ENCODE measurements around the gene ECI1. TPM values are rescaled to one million over a fixed set of nuclear protein-coding genes. Genes with fewer than 3 reads are reported as not detected.
A peak's percentile ranks its signal among the peaks of the same experiment; 100 is the strongest.

ECI1 gene
- total and polyA plus RNA-seq, 2 of the 13 experiments (the other 11 are each of a cell fraction or from before 2014, with no cell fraction given), result 82.0 to 102 TPM

DNA sequence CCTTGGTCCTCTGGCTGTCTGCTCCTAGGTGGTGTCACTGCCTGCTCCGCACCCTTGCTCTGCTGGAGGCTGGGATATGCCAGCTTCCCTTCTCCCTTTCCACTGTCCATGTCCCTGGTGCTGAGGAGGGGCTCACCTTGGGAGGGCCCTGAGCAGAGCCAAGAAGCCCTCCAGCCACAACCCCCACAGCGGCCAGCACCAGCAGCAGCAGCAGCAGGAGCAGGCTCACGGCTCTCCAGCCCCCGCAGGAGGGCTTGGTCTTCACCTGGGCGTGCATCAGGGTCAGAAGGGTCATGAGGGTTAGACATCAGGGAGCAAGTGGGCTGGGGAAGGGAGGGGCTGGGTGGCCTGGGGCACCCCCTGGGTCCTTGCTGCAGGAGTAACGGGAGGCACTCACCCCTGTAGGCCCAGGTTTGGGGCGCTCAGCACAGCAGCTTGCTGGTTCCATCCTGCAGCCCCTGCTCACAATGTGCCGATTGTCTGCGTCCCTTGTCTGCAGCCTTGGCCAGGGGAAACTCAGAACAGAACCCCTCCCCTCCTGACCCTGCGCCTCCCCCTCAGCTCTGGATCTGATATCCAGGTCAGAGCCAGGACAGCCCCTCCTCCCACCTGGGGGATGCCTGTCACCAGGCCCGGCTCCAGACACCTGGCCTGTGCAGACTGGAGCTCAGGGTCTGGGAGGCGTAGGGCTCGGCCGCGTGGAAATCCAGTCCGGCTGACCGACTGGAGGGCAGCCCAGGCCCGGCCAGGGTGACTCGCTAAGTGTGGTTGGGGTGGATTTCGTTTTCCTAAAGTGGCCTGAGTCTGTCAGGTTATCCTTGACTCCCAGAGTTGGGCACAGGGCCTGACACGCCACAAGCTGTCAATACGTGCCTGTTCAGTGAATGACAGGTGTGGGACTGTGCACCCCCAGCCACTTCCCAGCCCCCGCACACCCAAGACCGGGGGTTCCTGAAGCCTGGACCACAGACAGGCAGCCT is 40.7 kb downstream of the ECI1 start, which contains the start of gene BRICD5 (continued):
- TF ChIP-seq HES4 (CRISPR knock-in tag; IDR thresholded peaks at IDR 0.05; ENCODE audit: borderline replicate concordance) (no peak), JUND (CRISPR knock-in tag; IDR thresholded peaks at IDR 0.05) (no peak), KDM1A (CRISPR knock-in tag; IDR thresholded peaks at IDR 0.05) (no peak), ZNF619 (CRISPR knock-in tag; IDR thresholded peaks at IDR 0.05) (no peak), ZZZ3 (CRISPR knock-in tag; IDR thresholded peaks at IDR 0.05; ENCODE audit: borderline replicate concordance) (no peak), LBX2 (CRISPR knock-in tag; IDR thresholded peaks at IDR 0.05; ENCODE audit: borderline replicate concordance) (no peak), ZNF598 (CRISPR knock-in tag; IDR thresholded peaks at IDR 0.05; ENCODE audit: borderline replicate concordance) (no peak), MED8 (CRISPR knock-in tag; IDR thresholded peaks at IDR 0.05; ENCODE audit: insufficient replicate concordance) (no peak), ZNF251 (CRISPR knock-in tag; IDR thresholded peaks at IDR 0.05) (no peak), ZNF660 (CRISPR knock-in tag; IDR thresholded peaks at IDR 0.05; ENCODE audit: borderline replicate concordance, low read depth) (no peak), RXRB (CRISPR knock-in tag; IDR thresholded peaks at IDR 0.05; ENCODE audit: borderline replicate concordance) (no peak), WIZ (CRISPR knock-in tag; IDR thresholded peaks at IDR 0.05) (no peak), ZNF652 (CRISPR knock-in tag; IDR thresholded peaks at IDR 0.05; ENCODE audit: borderline replicate concordance, low read depth) (no peak), ZBTB7A (CRISPR knock-in tag; IDR thresholded peaks at IDR 0.05) (no peak), ZNF567 (CRISPR knock-in tag; IDR thresholded peaks at IDR 0.05; ENCODE audit: borderline replicate concordance) (0 out of 2 replicates have a peak, but pooled peaks have one; percentile 32), CAMTA2 (CRISPR knock-in tag; IDR thresholded peaks at IDR 0.05; ENCODE audit: borderline replicate concordance) (no peak)
- TF ChIP-seq, protein P1, sequence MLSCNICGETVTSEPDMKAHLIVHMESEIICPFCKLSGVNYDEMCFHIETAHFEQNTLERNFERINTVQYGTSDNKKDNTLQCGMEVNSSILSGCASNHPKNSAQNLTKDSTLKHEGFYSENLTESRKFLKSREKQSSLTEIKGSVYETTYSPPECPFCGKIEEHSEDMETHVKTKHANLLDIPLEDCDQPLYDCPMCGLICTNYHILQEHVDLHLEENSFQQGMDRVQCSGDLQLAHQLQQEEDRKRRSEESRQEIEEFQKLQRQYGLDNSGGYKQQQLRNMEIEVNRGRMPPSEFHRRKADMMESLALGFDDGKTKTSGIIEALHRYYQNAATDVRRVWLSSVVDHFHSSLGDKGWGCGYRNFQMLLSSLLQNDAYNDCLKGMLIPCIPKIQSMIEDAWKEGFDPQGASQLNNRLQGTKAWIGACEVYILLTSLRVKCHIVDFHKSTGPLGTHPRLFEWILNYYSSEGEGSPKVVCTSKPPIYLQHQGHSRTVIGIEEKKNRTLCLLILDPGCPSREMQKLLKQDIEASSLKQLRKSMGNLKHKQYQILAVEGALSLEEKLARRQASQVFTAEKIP (CRISPR knock-in tag; IDR thresholded peaks at IDR 0.05; ENCODE audit: borderline replicate concordance), result no peak
- TF ChIP-seq, protein P2, sequence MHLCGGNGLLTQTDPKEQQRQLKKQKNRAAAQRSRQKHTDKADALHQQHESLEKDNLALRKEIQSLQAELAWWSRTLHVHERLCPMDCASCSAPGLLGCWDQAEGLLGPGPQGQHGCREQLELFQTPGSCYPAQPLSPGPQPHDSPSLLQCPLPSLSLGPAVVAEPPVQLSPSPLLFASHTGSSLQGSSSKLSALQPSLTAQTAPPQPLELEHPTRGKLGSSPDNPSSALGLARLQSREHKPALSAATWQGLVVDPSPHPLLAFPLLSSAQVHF (CRISPR knock-in tag; IDR thresholded peaks at IDR 0.05), result no peak
- TF ChIP-seq, protein P3, sequence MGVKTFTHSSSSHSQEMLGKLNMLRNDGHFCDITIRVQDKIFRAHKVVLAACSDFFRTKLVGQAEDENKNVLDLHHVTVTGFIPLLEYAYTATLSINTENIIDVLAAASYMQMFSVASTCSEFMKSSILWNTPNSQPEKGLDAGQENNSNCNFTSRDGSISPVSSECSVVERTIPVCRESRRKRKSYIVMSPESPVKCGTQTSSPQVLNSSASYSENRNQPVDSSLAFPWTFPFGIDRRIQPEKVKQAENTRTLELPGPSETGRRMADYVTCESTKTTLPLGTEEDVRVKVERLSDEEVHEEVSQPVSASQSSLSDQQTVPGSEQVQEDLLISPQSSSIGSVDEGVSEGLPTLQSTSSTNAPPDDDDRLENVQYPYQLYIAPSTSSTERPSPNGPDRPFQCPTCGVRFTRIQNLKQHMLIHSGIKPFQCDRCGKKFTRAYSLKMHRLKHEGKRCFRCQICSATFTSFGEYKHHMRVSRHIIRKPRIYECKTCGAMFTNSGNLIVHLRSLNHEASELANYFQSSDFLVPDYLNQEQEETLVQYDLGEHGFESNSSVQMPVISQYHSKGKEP (CRISPR knock-in tag; IDR thresholded peaks at IDR 0.05), result no peak
- TF ChIP-seq, protein P4, sequence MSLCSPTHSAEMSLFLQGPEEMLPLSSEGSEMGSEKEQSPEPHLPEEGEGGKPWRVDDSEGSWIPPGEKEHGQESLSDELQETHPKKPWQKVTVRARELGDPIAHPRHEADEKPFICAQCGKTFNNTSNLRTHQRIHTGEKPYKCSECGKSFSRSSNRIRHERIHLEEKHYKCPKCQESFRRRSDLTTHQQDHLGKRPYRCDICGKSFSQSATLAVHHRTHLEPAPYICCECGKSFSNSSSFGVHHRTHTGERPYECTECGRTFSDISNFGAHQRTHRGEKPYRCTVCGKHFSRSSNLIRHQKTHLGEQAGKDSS (CRISPR knock-in tag; IDR thresholded peaks at IDR 0.05; ENCODE audit: borderline replicate concordance, low read depth), result no peak
- TF ChIP-seq, protein P5, sequence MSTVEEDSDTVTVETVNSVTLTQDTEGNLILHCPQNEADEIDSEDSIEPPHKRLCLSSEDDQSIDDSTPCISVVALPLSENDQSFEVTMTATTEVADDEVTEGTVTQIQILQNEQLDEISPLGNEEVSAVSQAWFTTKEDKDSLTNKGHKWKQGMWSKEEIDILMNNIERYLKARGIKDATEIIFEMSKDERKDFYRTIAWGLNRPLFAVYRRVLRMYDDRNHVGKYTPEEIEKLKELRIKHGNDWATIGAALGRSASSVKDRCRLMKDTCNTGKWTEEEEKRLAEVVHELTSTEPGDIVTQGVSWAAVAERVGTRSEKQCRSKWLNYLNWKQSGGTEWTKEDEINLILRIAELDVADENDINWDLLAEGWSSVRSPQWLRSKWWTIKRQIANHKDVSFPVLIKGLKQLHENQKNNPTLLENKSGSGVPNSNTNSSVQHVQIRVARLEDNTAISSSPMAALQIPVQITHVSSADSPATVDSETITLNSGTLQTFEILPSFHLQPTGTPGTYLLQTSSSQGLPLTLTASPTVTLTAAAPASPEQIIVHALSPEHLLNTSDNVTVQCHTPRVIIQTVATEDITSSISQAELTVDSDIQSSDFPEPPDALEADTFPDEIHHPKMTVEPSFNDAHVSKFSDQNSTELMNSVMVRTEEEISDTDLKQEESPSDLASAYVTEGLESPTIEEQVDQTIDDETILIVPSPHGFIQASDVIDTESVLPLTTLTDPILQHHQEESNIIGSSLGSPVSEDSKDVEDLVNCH (CRISPR knock-in tag; IDR thresholded peaks at IDR 0.05), result no peak

Measured in HepG2 (cell line).